GM12875 (cell line): ENCODE results near the gene THUMPD2.
"Not testable (repeated sequence)": the region's sequence is repeated elsewhere in the genome, so short reads cannot be mapped to it uniquely, and the experiment has no call there.

Source experiments
- H3K4me3 ChIP-seq: one replicate; pipeline ENCODE4 v1.5.1; 2011; ENCODE audit warnings: low read depth, low read length, control low read depth
- TF ChIP-seq, protein P1 (sequence below): IDR thresholded peaks from 2 replicates; pipeline ENCODE4 v1.5.1; 2011; ENCODE audit warnings: low read depth, mild to moderate bottlenecking, control low read depth, inconsistent platforms, low read length, moderate library complexity, borderline replicate concordance; ENCODE audit not compliant: insufficient read depth

Gene THUMPD2

GRCh38 chr2:39796134-39796533, 17.1 kb upstream of the THUMPD2 start:
- no peak overlapping the region for H3K4me3 ChIP-seq
- TF ChIP-seq, protein P1, sequence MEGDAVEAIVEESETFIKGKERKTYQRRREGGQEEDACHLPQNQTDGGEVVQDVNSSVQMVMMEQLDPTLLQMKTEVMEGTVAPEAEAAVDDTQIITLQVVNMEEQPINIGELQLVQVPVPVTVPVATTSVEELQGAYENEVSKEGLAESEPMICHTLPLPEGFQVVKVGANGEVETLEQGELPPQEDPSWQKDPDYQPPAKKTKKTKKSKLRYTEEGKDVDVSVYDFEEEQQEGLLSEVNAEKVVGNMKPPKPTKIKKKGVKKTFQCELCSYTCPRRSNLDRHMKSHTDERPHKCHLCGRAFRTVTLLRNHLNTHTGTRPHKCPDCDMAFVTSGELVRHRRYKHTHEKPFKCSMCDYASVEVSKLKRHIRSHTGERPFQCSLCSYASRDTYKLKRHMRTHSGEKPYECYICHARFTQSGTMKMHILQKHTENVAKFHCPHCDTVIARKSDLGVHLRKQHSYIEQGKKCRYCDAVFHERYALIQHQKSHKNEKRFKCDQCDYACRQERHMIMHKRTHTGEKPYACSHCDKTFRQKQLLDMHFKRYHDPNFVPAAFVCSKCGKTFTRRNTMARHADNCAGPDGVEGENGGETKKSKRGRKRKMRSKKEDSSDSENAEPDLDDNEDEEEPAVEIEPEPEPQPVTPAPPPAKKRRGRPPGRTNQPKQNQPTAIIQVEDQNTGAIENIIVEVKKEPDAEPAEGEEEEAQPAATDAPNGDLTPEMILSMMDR, result no peak

- H3K4me3 ChIP-seq, result not testable (repeated sequence)
Observed at GRCh38 chr2:39790216-39790818, 11.3 kb upstream of the THUMPD2 start.

DNA sequence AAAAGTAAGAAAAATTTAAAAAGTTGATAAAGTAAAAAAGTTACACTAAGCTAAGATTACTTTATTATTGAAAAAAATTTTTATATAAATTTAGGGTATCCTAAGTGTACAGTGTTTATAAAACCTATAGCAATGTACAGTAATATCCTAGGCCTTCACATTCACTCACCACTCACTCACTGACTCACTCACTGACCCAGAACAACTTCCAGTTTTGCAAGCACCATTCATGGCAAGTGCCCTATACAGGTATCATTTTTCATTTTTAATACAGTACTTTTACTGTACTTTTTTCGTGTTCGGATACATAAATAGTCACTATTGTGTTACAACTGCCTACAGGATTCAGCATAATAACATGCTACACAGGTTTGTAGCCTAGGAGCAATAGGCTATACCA, 8.9 kb upstream of the THUMPD2 start:
- no peak overlapping the region for H3K4me3 ChIP-seq
- TF ChIP-seq, protein P1, result no peak

DNA sequence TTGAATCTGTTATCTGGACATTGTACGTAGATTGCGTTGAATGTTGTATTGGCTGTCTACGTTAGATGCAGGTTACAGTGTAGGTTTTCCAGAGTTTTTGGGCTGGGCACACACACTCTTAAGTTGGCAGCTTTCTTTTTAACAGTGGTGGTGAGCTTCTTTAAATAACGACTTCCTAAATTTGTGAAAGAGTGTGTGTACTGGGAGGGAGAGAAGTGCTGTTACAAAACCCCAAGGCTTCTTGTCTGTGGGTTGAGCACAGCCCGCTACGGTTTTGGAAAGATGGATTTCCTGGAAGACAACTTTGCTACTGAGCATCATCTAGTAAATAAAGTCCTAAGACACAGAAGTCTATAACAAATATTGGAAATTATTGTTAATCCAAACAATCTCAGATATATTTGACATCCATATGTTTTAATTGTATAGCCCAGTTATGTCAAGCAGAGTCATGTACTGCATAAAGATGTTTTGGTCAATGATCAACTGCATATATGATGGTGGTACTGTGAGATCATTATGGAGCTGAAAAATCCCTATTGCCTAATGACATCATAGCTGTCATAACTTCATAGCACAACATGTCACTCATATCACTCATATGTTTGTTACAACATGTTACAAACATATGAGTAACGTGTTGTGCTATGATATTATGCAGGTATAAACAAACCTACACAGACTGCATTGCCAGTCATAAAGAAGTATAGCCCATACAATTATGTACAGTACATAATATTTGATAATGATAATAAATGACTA, 7.9 kb upstream of the THUMPD2 start:
- no peak overlapping the region for H3K4me3 ChIP-seq
- TF ChIP-seq, protein P1, result no peak

- no peak overlapping the region for H3K4me3 ChIP-seq
- TF ChIP-seq, protein P1, result no peak
Observed at GRCh38 chr2:39782591-39782990, 3.5 kb upstream of the THUMPD2 start.

- TF ChIP-seq, protein P1, result no peak
- no peak overlapping the region for H3K4me3 ChIP-seq
Observed at GRCh38 chr2:39781697-39782096, 2.6 kb upstream of the THUMPD2 start.

DNA sequence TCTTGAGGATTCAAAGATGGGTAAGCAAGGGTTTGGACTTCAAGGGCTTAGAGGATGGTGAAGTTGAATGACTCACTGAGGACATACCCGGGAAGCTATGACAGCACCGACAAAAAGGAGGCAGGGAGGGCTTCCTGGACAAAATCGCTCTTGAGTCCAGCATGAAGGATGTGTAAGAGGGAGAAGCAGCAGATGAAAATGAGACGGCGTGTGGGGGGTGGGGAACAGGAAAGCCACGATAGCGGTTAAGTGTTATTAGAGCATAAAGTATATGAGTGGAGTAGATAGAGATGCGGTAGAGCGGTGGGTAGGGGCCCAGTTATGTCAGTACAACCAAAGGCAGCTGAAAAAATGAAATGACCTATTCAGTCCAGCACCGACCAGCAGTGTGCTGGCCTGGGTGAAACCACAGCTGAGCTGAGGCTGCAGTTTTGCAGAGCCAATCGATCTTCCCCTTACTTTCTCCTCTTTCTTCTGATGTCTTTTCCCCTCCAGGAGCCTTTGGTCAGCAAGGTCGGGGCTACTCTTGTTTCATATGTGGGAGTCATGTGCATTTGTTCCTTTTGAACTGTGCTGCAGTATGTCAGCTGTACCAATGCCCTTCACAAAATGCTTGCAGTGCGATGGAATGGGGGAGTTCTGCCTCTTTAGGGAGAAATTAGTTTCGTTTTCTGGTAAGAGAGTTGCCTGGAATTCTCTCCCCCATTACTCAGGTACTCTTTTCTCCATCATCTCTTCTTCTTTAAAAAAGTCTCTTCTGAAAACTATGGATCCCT, 2.0 kb upstream of the THUMPD2 start:
- no peak overlapping the region for H3K4me3 ChIP-seq
- TF ChIP-seq, protein P1, result no peak
